Right hindlimb (tissue), 1 donor: ENCODE results near the gene SERINC5.
"Not testable (repeated sequence)": the region's sequence is repeated elsewhere in the genome, so short reads cannot be mapped to it uniquely, and the experiment has no call there.

Source experiments
- DNase-seq: peaks from one replicate; pipeline ENCODE4 v3.0.0-alpha.2; 2018

SERINC5 gene

DNA sequence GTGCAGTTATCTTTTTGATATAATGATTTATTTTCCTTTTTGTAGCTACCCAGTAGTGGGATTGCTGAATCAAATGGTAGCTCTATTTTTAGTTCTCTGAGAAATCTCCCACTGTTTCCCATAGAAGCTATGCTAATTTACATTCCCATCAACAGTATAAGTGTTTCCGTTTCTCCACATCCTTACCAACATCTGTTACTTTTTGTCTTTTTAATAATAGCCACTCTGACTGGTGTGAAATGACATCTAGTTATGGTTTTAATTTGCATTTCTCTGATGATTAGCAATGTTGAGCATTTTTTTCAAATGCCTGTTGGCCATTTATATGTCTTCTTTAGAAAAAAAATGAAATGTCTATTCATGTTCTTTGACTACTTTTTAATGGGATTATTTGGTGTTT lies 94.7 kb downstream of the SERINC5 start:
- no peak for DNase-seq

DNA sequence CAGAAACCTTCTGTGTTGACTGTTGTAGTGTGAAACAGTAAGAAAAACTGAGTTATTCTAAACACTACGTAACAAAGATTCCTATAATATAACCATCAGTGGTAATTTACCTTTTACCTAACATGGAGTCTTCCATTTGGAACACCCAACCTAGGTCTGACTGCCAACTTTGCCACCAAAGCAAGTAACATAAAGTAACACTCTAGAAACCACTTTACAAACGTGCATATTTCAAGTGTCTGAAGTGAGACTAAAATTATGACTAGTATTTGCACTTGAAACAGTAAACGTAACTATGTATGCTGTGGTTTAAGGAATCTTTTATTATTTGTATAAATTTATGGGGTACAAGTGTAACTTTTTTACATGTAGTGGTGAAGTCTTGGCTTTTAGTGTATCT lies 95.6 kb downstream of the SERINC5 start:
- DNase-seq: no peak

DNA sequence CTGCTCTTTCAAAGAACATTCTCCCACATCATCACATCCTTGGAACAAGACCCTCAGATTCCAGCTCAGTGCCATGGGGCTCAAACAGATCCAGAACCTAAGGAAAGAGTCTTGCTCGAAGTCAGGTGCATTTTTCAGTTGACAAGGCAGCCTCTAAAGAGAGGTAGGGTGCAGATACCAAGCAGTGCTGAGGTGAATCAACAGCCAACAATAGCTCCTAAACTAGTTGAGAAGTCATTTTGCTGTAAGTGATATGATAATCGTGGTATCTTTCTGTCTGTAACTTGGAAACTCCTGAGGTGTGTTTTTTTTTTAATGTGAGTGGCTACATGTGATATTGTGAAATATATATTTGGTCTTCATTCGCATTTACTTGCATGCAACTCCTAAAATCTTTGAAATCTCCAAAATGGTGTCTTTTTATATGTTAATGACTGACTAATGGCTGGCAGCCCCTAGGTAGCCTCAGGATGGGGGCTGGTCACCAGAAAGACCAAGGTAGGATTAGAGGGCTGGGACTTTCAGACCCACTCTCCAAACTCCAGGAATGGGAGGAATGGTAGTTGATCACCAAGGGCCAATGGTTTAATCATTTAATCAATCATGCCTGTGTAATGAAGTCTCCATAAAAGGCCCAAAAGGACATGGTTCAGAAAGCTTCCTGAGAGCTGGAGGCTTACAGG lies 96.6 kb downstream of the SERINC5 start:
- no peak for DNase-seq

DNA sequence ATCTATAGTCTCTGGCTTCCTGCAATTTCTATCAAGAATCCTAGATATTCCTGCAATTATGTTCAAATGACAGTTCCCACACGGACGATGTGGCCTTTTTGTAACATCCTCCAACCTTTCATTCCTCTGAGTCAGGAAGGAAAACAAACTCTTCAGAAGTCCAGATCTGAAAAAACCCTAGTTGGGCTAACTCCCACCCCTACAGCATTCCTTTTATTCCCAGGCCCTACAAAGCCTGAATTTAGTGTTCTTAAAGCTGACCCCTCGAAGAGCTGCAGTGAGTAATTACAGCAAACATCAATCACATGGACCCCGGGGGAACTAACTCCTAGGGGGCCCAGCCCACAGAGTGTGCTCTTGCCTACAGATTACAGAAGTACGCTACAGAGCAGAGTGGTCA lies 99.7 kb downstream of the SERINC5 start:
- no peak for DNase-seq

DNA sequence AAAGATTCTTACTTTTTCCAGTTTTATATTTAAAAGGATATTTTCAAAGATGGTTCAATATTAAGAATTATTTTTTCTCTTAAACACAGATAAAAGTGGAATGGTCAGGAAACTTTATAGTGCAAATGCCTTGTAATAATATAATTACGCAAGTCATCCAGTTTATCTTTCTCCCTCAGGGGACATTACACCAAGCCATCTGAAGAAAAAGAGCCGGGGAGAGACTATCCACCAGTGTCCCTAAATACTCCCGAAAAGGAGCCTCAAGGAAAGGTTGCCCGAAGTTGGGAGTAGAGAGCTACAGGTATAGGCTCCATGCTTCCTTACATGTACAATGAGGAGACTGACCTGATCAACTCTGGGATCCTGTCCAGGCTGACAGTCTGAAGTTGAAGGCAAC lies 101.1 kb downstream of the SERINC5 start:
- no peak for DNase-seq

DNA sequence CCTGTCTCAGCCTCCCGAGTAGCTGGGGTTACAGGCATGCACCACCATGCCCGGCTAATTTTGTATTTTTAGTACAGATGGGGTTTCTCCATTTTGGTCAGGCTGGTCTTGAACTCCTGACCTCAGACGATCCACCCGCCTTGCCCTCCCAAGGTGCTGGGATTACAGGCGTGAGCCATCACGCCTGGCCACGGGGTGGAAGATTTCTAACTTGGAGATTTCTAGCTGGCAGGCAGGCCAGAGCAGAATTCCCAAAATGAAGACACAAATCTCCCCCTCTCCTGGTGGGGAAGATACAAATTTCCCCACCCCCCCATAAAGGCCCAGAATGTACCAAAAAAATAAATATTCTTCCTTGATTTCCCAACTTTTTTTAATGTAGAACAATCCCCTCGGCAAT lies 101.6 kb downstream of the SERINC5 start:
- DNase-seq: not testable (repeated sequence)

DNA sequence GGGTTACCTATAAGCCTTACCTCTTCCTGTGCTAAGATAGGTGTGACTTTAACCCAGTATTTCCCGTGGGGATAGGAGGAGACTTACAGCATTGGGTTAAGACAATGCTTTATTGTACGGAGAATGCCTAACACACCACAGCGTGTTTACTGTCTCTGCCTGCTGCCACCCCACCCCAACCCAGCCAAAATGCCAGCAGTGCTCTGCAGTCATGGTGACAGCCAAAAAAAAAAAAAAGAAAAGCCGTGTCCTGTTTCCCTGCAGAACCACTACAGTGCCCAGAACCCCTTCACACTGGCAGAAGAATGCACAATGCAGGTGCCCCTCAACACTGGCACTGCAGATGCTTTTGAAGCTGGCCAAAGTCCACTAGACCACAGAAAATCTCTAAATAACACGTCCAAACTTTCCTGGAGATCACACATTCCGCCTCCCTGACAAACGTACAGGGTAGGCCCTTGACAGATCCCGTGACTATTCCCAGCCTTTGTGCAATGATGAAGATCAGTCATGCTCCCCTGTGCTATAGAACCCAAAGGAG lies 102.2 kb downstream of the SERINC5 start:
- DNase-seq: no peak

DNA sequence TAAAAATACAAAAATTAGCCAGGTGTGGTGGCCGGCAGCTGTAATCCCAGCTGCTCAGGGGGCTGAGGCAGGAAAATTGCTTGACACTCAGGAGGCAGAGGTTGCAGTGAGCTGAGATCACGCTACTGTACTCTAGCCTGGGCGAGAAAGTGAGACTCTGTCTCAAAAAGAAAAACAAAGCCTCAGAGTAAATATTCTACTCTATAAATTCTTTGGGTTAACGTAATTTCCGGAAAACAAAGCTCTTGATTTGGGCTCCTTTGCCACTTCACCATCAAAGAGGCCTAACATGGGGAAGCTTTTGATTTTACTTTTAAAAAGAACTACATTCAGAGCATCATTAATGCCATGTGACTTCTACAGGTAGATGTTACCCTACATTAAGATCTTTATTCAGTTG lies 103.1 kb downstream of the SERINC5 start:
- DNase-seq: no peak

DNA sequence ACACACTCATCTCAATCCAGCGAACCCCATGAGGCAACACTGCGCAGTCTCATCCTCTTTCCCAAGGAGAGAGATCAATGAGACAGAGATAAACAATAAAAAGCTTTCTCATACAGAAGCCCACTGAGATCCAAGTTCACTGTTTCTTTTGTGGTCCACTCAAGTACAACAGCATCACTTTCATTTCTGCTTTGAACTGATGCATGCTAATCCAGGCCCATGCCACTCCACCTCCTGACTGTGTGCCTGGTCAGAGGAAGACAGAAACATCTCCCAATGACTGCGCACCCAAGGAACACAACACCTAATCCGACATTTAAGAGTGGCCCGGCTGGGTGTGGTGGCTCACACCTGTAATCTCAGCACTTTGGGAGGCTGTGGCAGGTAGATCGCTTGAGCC lies 104.0 kb downstream of the SERINC5 start:
- DNase-seq: no peak

DNA sequence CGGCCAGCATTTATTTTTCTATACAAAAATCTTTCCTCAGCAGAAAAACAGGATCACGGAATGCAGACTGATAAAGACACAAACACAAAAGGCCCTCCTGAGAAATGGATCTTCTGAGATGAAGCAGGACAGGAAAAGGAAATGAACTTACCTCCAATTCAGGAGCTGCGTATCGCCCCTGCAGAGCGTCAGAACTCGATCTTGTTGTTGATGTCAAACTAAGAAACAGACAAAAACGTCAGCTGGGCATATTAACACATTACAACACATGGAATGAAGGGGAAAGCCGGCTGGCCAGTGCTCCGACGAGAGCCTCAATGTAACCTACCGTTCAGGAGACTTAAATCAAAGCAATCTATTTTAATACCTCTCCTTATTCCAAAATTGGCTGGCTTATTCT lies 105.1 kb downstream of the SERINC5 start:
- DNase-seq: no peak

DNA sequence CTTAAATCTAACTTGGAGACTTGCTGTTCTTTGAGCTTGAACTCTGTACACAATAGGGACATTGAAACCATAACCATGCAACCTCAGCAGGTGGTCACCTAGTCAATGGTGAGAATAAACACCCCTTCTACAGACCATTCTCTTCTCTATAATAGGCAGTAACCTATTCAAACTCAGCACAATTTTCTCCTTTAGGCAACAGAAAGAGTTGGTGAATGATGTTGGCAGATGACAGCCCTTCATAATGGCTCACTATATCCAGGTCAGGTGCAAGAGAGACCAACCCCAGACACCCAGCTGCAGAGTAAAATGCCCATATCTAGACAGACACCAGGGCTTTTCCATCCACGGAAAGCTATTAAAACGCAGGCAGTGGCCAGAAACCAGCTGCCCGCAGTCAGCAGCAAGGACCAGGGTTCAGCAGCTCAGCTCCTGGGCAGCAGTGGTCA lies 106.7 kb downstream of the SERINC5 start:
- no peak for DNase-seq

DNA sequence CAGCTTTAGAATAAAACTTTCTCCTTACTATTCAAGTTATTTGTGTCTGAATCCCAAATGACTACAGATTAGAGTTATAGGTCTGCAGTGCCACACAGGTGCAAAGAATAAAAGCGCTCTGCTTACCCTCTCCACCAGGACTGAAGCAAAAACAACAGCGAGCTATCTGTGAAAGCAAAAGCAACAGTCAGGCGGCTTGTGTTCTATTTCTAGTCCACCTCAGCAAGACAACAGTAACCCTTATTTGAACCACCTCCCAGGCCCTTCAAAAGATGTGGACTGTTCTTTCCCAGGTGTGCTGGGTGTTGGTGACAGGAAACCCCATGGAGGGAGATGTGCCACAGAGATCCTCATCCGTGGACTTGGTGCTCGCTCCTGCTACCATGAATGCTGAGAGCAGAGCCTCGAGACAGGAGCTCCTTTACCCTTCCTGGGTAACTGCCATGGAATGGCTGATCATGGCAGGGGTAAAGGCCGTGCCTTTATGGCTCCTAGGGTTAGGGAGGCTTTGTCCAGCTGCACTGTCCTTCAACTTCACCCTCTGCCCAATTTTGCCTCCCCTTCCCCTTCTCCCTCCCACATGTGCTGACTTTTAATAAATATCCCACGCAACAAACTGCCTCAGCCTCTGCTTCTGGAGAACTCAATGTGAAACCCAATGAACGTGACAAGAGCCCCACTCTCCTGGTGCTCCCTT lies 108.6 kb downstream of the SERINC5 start:
- DNase-seq: no peak

DNA sequence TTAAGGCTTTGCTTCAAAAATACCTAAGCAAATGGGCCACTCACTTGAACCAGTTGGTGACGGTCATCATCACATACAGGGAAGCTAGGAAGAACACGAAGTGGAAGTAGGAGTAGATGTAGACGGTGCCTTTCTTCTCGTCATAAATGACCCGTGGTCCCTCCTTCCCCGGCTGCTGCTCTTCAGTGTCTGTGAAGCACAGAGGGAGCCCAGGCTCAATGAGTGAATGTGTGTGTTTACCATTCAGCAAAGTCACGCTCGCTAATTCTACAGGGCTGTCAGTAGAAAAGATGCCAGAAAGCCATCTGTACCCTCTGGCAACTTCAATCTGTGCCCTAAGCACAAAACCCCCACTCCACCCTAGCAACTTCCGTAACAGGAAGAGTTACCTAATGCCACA lies 109.8 kb downstream of the SERINC5 start:
- DNase-seq: no peak

DNA sequence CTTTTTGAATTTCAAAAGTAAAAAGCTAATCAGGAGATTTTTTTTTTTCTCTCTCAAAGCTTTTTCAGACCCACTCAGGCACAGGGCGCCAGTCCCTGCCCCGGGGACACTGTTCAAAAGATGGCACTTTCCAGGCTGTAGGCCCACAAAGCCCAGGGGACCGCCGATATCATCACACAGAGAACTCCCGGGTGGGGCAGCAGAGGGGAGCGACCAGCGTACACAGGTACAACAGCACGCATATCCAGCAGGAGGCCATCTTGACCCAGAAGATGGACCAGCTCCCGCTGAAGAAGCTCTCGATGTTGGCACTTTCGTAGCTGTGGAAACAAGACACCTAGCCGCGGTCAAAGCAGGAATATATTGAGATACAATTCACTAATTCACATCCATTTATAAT lies 112.4 kb downstream of the SERINC5 start:
- DNase-seq: no peak

DNA sequence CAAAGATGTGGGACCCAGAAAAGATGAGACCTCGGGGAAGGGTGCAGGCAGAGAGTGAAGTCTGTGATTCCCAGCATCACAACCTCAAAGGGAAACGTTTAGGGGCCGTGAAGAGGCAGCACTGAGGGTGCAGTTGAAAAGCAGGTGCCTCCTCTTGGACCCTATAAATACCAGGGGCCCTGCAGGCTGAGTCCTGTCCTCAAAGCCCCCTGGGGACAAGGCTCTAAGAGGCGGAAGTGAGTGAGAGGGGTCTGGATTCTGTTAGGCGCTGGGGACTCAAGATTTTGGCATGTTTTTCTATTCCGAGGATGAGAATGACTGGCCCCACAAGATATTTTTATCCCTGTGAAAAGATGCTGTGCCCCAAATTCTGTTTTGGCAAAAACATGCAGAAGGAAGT lies 112.9 kb downstream of the SERINC5 start:
- no peak for DNase-seq

DNA sequence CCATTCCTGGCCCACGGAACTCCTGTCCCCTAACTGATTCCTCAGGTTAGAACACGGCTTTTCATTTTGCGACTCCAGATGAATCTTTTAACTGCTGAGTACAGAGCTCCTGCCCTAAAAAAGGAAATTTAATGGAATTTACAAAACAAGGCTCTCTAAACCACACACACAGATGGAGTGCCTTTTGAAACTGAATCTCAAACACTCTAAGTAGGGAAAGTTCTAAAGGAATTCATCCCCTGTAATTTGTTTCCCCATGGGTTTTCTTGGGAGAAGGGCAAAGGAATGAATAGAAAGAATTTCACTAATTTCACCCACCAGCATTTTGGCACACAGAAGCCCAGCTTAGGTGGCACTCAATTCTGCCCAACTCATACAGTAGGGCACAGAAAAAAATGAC lies 114.2 kb downstream of the SERINC5 start:
- no peak for DNase-seq

DNA sequence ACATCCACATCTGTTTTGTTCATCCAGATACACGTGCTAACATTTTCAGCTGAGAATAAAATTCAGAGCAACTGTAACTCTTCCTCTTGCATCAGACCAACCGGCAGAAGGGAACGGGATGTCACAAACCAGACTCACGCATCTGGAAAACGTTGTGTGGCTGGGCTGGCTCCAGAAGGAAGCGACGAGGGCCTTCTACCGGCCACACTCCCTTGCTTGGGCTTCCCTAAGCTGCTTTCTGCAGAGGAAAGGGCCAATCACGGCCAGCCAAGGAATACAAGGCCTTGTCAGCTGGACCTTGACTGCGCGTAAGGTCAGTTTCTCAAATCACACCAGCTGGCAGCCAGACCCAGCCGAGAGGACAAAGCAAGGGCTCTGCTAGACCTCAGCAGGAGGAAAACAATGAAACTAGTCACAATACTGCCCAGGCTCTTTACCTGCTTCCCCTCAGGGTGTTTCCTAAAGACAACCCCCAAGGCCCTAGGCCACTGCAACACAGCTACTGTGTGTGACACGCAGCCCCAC lies 114.6 kb downstream of the SERINC5 start:
- peak; percentile 91 for DNase-seq

DNA sequence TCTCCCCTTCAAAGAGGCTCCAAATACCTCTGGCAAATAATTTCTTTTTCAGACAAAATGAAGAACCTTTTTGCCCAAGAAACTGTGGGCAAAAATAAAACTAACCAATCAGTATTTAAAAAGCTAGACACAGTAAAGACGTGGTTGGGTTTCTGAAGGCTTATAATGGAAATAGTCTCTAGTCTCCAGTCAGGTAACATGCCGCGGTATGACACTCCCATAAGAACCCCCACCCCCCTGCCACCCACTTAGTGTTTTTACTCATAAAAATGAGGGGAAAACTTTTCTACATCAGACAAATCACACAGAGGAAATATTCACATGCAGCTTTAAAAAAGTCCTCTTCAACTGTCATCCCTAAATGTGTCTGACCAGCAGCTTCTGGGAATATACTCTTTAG lies 115.4 kb downstream of the SERINC5 start:
- no peak for DNase-seq

DNA sequence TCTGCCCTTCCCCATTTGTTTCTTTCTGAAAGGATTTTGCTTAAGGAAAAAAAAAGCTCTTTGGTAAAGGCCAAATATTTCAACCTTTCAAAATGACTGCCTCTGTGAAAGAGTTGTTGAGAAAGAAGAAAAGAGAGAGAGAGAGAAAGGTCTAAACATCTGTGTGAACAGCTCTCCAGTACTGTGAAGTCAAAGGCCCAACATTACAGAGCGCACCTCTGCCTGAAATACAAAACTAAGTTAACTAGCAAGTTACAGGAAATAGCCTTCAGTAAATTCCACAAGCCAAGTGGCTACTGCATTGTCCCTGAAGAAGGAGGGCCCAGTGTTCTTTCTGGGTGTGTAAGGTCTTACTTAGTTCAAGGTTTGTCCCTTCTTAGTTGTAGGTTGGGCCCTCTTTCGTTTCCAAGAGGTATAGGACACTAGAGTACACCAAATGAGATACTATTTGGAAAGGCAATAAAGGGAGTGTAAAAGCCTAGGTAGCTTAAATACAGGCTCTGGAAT lies 116.3 kb downstream of the SERINC5 start:
- no peak for DNase-seq

DNA sequence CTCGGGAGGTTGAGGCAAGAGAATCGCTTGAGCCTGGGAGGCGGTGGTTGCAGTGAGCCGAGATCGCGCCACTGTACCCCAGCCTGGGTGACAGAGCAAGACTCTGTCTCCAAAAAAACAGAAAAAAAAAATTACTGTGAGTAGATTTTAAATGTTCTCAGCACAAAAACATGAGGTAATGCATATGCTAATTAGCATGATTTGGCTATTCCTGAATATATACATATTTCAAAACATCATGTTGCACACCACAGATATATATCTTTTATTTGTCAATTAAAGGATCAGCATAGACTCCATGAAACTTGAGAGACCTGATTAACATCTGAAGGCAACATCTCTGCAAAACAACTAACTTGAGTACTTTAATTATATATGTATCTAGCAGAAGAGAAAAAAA lies 117.4 kb downstream of the SERINC5 start:
- DNase-seq: no peak

DNA sequence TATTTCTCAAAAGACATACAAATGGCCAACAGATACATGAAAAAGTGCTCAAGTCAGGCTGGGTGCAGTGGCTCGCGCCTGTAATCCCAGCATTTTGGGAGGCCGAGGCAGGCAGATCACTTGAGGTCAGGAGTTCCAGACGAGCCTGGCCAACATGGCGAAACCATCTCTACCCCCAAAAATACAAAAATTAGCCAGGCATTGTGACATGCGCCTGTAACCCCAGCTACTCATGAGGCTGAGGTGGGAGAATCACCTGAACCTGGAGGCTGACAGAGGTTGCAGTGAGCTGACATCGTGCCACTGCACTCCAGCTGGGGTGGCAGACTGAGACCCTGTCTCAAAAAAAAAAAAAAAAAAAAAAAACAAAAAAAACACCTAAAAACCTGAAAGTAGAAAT lies 119.0 kb downstream of the SERINC5 start:
- not testable (repeated sequence) for DNase-seq

DNA sequence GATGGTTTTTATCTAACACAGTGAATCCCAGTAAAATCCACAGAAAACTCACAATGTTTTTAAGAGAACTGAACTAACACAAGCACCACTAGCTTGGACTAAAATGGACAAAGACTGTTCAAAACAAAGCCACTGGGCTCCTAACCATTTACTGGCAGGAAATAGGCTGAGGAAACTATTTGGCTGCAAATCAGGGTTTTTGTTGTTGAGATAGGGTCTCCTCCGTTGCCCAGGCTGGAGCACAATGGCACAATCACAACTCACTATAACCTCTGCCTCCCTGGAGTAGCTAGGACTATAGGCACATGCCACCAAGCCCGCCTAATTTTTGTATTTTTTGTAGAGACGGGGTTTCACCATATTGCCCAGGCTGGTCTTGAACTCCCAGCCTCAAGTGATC lies 121.0 kb downstream of the SERINC5 start:
- no peak for DNase-seq

DNA sequence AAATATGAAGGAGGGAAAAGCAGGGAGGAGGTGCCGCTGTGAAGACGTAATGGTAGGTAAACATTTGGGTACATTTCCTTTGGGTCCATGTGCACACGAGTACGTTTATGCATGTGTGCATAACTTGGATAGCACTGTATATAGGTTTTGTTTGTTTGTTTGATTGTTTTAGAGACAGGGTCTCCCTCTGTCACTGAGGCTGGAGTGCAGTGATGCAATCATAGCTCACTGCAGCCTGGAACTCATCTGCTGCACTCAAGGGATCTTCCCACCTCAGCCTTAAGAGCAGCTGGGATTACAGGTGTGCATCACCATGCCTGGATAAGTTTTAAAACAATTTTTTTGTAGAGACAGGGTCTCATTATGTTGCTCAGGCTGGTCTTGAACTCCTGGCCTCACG lies 126.7 kb downstream of the SERINC5 start:
- DNase-seq: no peak

DNA sequence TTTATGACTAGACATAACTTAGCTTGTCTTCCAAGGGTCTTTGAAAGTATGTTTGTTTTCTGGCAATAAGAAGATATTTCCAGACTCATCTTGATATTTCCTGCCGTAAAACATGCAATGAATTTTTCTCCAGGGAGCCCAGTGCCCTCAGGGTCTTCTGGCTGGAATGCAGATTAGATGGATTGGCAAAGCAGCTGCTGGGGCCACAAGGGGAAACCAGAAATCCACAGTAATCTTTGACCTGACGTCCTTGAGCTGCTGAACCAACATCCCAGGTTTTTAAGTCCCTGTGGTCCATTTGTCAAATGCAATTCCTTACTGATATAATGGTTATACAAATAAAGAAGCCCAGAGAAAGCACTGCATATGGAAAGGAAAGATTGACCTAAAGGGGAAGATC lies 127.7 kb downstream of the SERINC5 start:
- peak; percentile 41 for DNase-seq
